ENCODE data around the gene SINHCAF. TPM values are rescaled to one million over a fixed set of nuclear protein-coding genes. Genes with fewer than 3 reads are reported as not detected.

The SINHCAF gene
- total RNA-seq, 1 experiment from 2014 or later = 497 TPM

- no CpG with 5 or more reads among the region's 8 CpGs for WGBS (ENCODE audit: extremely low coverage, insufficient read length, low lambda C conversion rate)
- Histone ChIP-seq H2BK12ac (ENCODE audit: insufficient read length, low read depth, low read length) (no peak overlapping the region), H3K27ac (ENCODE audit: insufficient read length, low read depth, low read length) (no peak overlapping the region), H4K20me1 (ENCODE audit: control insufficient read depth, insufficient read depth, insufficient read length) (peaks cover 2% of the 10 kb centered on the region), H4K5ac (ENCODE audit: insufficient read length, low read depth, low read length) (no peak overlapping the region), H2BK20ac (ENCODE audit: low read depth, low read length, poor library complexity, severe bottlenecking) (no peak overlapping the region), H3K9me3 (ENCODE audit: control insufficient read depth, low read depth, low read length) (no peaks in the 10 kb centered on the region), H2AFZ (ENCODE audit: low read length) (no peak overlapping the region), H3K14ac (ENCODE audit: insufficient read depth, low read length) (no peak overlapping the region), H3K79me1 (ENCODE audit: insufficient read depth, low read depth, low read length, poor library complexity, severe bottlenecking) (no peaks in the 10 kb centered on the region), H3K4ac (ENCODE audit: low read depth, low read length) (no peak overlapping the region), H3K4me2 (ENCODE audit: insufficient read depth, insufficient read length, low read length) (peak overlapping the region; percentile 10), H2AK5ac (ENCODE audit: insufficient read length, low read length) (no peak overlapping the region), H3K56ac (ENCODE audit: insufficient read length, low read depth, low read length) (no peak overlapping the region), H3K18ac (ENCODE audit: insufficient read length, low read depth, low read length) (no peak overlapping the region), H4K91ac (ENCODE audit: insufficient read length, low read depth, low read length) (no peak overlapping the region), H3K23me2 (ENCODE audit: insufficient read length, low read depth, low read length, poor library complexity, severe bottlenecking) (peaks cover 1% of the 10 kb centered on the region), H3T11ph (ENCODE audit: low read length) (no peak overlapping the region), H2BK120ac (ENCODE audit: low read depth, low read length, poor library complexity, severe bottlenecking) (no peak overlapping the region), H3K23ac (ENCODE audit: insufficient read length, low read depth, low read length) (no peak overlapping the region), H3K9ac (ENCODE audit: extremely low read depth, insufficient read length, low read length) (no peak overlapping the region), H2BK15ac (ENCODE audit: low read depth, low read length) (no peak overlapping the region), H4K8ac (replicated peaks; ENCODE audit: insufficient read length, low read depth, low read length) (no peak overlapping the region), H3K79me2 (ENCODE audit: insufficient read depth, low read length) (peaks cover 86% of the 10 kb centered on the region), H3K4me1 (ENCODE audit: insufficient read depth, low read length) (peaks cover 7% of the 10 kb centered on the region), H3K27me3 (ENCODE audit: insufficient read depth, low read length) (no peaks in the 10 kb centered on the region), H2BK5ac (ENCODE audit: insufficient read length, low read length) (no peak overlapping the region)
- H3K27ac Mint-ChIP-seq = peak overlapping the region in 2 of 3 experiments; percentile 45 to 75; a peak in 4 of 7 replicates
- H3K9me3 Mint-ChIP-seq = no peaks in the 10 kb centered on the region
- peak overlapping the region; percentile 2 to 36; a peak in 4 of 5 replicates for H3K4me3 Mint-ChIP-seq
- H3K27me3 Mint-ChIP-seq (ENCODE audit: low read depth) = no peaks in the 10 kb centered on the region
- peaks cover 17 to 28% (median 17%) of the 10 kb centered on the region in 3 experiments for H3K36me3 Mint-ChIP-seq (ENCODE audit: insufficient read depth in 1 of 3, low read depth in 3 of 3)
- no peak for TF ChIP-seq CTCF (conservative IDR thresholded peaks at IDR 0.05)
- H3K4me1 Mint-ChIP-seq = peaks cover 84 to 87% of the 10 kb centered on the region in 2 experiments
- DNase-seq = no peak
Measured at GRCh38 chr12:31317471-31318395, 8.2 kb downstream of the SINHCAF start.

Data from H9 (cell line).